ENCODE measurements around the gene PRB2. TPM values are rescaled to one million over a fixed set of nuclear protein-coding genes. Genes with fewer than 3 reads are reported as not detected.
"Not testable (repeated sequence)": the region's sequence is repeated elsewhere in the genome, so short reads cannot be mapped to it uniquely, and the experiment has no call there.

PRB2 gene
- total RNA-seq, 4 donors from 2014 or later = not detected

DNA sequence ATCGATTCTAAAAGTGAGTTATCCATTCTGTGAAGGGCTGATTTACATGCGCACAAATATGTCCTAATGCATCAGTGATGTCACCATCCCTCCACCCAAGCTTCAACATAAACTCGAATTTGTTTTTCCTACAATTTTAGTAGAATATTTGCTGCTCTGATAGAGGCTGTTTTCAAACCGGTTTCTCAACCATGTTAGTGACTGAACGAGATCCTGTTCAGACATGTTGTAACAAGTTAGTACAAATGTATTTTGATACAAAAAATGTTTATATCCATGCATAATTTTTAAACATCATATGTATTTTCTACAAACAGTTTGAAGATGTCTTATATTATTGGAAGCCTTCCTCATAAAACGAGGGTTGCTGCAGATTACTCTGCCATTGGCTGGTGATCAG lies 12.7 kb upstream of the PRB2 start:
- H3K36me3 ChIP-seq = no peaks in the 10 kb centered on the region
- H3K4me1 ChIP-seq = no peaks in the 10 kb centered on the region
- no peak for DNase-seq
- H3K4me3 ChIP-seq = no peak overlapping the region
- no peak overlapping the region for H3K27ac ChIP-seq
- no peaks in the 10 kb centered on the region for H3K27me3 ChIP-seq
- intact Hi-C loops (cut with DNase I; ENCODE audit: low total_unique reads) = no loop called here
- H3K9me3 ChIP-seq = no peaks in the 10 kb centered on the region
- TF ChIP-seq, protein P1, sequence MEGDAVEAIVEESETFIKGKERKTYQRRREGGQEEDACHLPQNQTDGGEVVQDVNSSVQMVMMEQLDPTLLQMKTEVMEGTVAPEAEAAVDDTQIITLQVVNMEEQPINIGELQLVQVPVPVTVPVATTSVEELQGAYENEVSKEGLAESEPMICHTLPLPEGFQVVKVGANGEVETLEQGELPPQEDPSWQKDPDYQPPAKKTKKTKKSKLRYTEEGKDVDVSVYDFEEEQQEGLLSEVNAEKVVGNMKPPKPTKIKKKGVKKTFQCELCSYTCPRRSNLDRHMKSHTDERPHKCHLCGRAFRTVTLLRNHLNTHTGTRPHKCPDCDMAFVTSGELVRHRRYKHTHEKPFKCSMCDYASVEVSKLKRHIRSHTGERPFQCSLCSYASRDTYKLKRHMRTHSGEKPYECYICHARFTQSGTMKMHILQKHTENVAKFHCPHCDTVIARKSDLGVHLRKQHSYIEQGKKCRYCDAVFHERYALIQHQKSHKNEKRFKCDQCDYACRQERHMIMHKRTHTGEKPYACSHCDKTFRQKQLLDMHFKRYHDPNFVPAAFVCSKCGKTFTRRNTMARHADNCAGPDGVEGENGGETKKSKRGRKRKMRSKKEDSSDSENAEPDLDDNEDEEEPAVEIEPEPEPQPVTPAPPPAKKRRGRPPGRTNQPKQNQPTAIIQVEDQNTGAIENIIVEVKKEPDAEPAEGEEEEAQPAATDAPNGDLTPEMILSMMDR (IDR thresholded peaks at IDR 0.05) = no peak
- no peak for TF ChIP-seq POLR2A (IDR thresholded peaks at IDR 0.05)

DNA sequence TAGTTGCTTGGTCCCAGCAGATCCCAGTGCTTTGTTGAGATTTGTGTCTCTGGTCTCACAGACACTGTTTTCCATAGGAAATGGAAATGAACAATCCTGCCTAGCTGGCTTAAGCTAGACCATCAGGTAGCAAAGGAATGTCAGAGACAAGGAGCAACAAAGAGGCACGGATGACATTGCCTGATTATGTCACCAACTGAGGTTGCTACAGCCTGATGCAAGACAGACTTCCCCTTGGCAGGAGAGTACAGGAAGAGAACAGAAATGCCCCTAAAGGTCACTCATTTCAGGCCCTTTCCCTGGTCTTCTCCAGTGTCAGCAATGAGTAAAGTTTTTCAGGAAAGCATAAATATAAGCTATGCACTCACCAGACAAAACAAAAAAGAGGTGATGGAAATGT lies 2.0 kb upstream of the PRB2 start:
- H3K4me3 ChIP-seq = no peak overlapping the region
- TF ChIP-seq, protein P1 (IDR thresholded peaks at IDR 0.05) = no peak
- intact Hi-C loops (cut with DNase I; ENCODE audit: low total_unique reads) = no loop called here
- DNase-seq = no peak
- H3K36me3 ChIP-seq = no peaks in the 10 kb centered on the region
- no peak overlapping the region for H3K27ac ChIP-seq
- H3K27me3 ChIP-seq = no peaks in the 10 kb centered on the region
- no peaks in the 10 kb centered on the region for H3K4me1 ChIP-seq
- H3K9me3 ChIP-seq = no peaks in the 10 kb centered on the region

DNA sequence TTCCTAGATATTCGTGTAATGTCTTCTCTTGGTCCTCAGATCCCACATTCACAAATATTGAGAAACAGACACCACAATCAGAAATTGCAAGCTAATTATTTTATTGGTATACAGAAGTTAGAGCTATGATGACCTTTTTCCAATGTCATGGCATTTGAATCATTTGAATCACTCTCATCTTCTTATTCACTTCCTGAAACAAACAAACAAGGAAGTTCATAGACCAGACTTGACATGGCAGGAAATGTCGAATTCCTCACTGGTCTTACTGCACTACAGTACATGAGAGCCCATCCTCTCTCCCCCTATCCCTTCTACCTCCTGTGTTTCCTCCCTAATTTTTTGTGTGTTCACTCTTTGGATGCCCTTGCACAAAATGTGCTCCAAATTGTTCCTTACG lies 3.9 kb downstream of the PRB2 start:
- intact Hi-C loops (cut with DNase I; ENCODE audit: low total_unique reads); H3K27me3 ChIP-seq; H3K27ac ChIP-seq; H3K9me3 ChIP-seq; DNase-seq; H3K36me3 ChIP-seq; H3K4me3 ChIP-seq; H3K4me1 ChIP-seq: not testable (repeated sequence)

DNA sequence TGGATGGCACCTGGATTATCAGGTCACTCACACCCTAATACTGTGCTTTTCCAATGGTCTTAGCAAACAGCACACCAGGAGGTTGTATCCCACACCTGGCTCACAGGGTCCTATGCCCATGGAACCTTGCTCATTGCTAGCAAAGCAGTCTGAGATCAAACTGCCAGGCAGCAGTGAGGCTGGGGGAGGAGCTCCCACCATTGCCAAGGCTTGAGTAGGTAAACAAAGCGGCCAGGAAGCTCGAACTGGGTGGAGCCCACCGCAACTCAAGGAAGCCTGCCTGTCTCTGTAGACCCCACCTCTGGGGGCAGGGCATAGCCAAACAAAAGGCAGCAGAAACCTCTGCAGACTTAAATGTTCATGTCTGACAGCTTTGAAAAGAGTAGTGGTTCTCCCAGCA lies 17.9 kb downstream of the PRB2 start:
- H3K27ac ChIP-seq; H3K9me3 ChIP-seq; H3K4me1 ChIP-seq; H3K27me3 ChIP-seq; H3K4me3 ChIP-seq; H3K36me3 ChIP-seq; intact Hi-C loops (cut with DNase I; ENCODE audit: low total_unique reads); DNase-seq: not testable (repeated sequence)

DNA sequence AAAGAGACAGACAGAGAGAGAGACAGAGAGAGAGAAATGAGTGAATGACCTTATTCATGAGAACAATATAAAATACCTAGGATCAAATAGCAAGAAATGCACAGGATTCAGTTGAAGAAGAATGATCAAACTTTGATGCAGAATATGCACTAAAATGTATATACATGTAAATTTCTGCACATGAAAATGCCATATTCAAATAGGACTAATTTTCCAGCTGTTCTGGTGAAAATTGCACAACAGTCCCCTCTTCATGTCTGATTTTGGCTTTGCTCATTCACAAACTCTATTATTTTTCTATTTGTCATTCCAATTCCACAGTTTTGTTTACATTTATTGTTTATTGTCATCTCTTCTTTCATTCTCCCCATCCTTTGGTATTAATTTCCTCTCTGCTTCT lies 34.2 kb downstream of the PRB2 start:
- no peaks in the 10 kb centered on the region for H3K9me3 ChIP-seq
- H3K4me3 ChIP-seq = no peak overlapping the region
- no peak for DNase-seq
- no peaks in the 10 kb centered on the region for H3K4me1 ChIP-seq
- TF ChIP-seq, protein P1 (IDR thresholded peaks at IDR 0.05) = no peak
- TF ChIP-seq POLR2A (IDR thresholded peaks at IDR 0.05) = no peak
- H3K27me3 ChIP-seq = no peaks in the 10 kb centered on the region
- H3K36me3 ChIP-seq = no peaks in the 10 kb centered on the region
- H3K27ac ChIP-seq = no peak overlapping the region
- intact Hi-C loops (cut with DNase I; ENCODE audit: low total_unique reads) = no loop called here

DNA sequence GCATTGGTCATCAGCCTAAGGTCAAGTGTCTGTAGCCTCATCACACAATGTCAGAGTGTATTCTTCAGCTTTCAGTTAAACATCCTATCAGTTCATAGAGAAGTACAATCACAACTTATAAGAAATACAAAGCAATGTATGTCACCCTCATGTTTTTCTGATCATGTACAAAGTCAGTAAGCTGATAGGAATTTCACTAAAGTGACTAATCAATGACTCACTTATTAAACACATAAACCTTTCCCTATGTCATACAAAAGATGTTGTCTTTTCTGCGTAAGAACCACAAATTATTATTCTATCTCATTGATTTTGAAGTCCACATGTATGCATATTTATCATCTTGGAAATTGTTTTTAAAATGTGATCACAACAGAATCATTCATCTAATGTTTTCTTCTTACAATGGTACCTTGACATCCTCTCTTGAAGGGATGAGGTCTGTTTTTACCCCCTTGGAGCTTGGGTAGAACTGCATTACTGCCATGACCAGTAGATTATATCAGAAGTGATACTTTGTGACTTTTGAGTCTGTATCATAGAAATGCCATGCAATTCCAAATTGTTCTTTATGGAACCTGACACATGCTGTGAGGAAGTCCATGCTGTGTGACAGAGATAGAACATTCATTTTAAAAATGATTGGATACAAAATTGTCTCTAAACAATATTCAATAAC lies 35.0 kb downstream of the PRB2 start:
- intact Hi-C loops (cut with DNase I; ENCODE audit: low total_unique reads); H3K27me3 ChIP-seq; H3K36me3 ChIP-seq; H3K27ac ChIP-seq; DNase-seq; H3K4me3 ChIP-seq; H3K4me1 ChIP-seq; H3K9me3 ChIP-seq: not testable (repeated sequence)

DNA sequence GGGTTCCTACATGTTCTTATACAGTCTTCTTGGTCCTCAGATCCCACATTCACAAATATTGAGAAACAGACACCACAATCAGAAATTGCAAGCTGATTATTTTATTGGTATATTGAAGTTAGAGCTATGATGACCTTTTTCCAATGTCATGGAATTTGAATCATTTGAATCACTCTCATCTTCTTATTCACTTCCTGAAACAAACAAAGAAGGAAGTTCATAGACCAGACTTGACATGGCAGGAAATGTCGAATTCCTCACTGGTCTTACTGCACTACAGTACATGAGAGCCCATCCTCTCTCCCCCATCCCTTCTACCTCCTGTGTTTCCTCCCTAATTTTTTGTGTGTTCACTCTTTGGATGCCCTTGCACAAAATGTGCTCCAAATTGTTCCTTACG lies 43.6 kb downstream of the PRB2 start:
- H3K36me3 ChIP-seq; H3K27me3 ChIP-seq; DNase-seq; H3K27ac ChIP-seq; H3K9me3 ChIP-seq; intact Hi-C loops (cut with DNase I; ENCODE audit: low total_unique reads); H3K4me1 ChIP-seq; H3K4me3 ChIP-seq: not testable (repeated sequence)
